CD8-positive, alpha-beta memory T cell (primary cell): ENCODE results near the gene CYP27B1. TPM values are rescaled to one million over a fixed set of nuclear protein-coding genes. Genes with fewer than 3 reads are reported as not detected.

ENCODE experiments used
- CTCF ChIA-PET: fragments of 350-600 bp; sonication (Branson Sonifier 250); formaldehyde crosslinking; loops from one replicate; lab custom pipeline; 2021; ENCODE audit warnings: antibody characterized with exemption; lab: Charles Lee
- POLR2A ChIA-PET: fragments of 350-600 bp; sonication (Branson Sonifier 250); formaldehyde crosslinking; loops from one replicate; lab custom pipeline; 2021; ENCODE audit warnings: antibody characterized with exemption; lab: Charles Lee
- DNase-seq, 5 donors: peaks; one replicate each; pipeline versions ENCODE4 v3.0.0 to v3.0.0-alpha.2; 2020 to 2022; ENCODE audit warnings: mixed read lengths in 1 of 5
- H3K27ac ChIP-seq: one replicate; pipeline ENCODE4 v1.7.0; 2013; ENCODE audit warnings: low read depth, mild to moderate bottlenecking, low read length, moderate library complexity
- H3K27me3 ChIP-seq: 2 replicates; pipeline ENCODE4 v1.7.0; 2013; ENCODE audit warnings: low read length, mild to moderate bottlenecking; ENCODE audit not compliant: insufficient read depth, poor library complexity, severe bottlenecking
- H3K36me3 ChIP-seq: 2 replicates; pipeline ENCODE4 v1.7.0; 2013; ENCODE audit warnings: mild to moderate bottlenecking, low read length, moderate library complexity; ENCODE audit not compliant: insufficient read depth
- H3K4me1 ChIP-seq: 2 replicates; pipeline ENCODE4 v1.7.0; 2013; ENCODE audit warnings: mild to moderate bottlenecking, low read length, moderate library complexity; ENCODE audit not compliant: insufficient read depth
- H3K4me3 ChIP-seq: 2 replicates; pipeline ENCODE4 v1.7.0; 2013; ENCODE audit warnings: mild to moderate bottlenecking, low read length
- H3K9me3 ChIP-seq: 2 replicates; pipeline ENCODE4 v1.7.0; 2013; ENCODE audit warnings: mild to moderate bottlenecking, low read length
- H3K27ac Mint-ChIP-seq, 8 donors: one replicate each; pipeline ENCODE4 v1.8.0; 2020 to 2021; ENCODE audit warnings: mixed read lengths in 8 of 8, mild to moderate bottlenecking in 6 of 8, inconsistent platforms in 3 of 8, moderate library complexity in 3 of 8
- H3K27me3 Mint-ChIP-seq, 2 donors: one replicate each; pipeline ENCODE4 v1.8.0; 2020 to 2021; ENCODE audit warnings: mixed read lengths in 2 of 2, mild to moderate bottlenecking in 1 of 2, moderate library complexity in 1 of 2
- H3K36me3 Mint-ChIP-seq, 3 donors: one replicate each; pipeline ENCODE4 v1.8.0; 2020 to 2021; ENCODE audit warnings: mixed read lengths in 3 of 3, inconsistent platforms in 1 of 3, mild to moderate bottlenecking in 1 of 3
- H3K4me1 Mint-ChIP-seq, 3 donors: one replicate each; pipeline ENCODE4 v1.8.0; 2020 to 2021; ENCODE audit warnings: mixed read lengths in 3 of 3, inconsistent platforms in 1 of 3, mild to moderate bottlenecking in 1 of 3
- H3K4me3 Mint-ChIP-seq, 7 donors: one replicate each; pipeline ENCODE4 v1.8.0; 2020 to 2021; ENCODE audit warnings: mixed read lengths in 7 of 7, mild to moderate bottlenecking in 6 of 7, moderate library complexity in 4 of 7, inconsistent platforms in 2 of 7
- H3K9me3 Mint-ChIP-seq, 5 donors: one replicate each; pipeline ENCODE4 v1.8.0; 2020 to 2022; ENCODE audit warnings: mixed read lengths in 5 of 5, mild to moderate bottlenecking in 3 of 5, moderate library complexity in 2 of 5, inconsistent platforms in 1 of 5
- polyA plus RNA-seq: library from polyadenylated mRNA; unstranded; fragments of 300-500 nt; fragmentation: Illumina TruSeq; gene quantifications from one replicate; pipeline ENCODE4 v1.2.3, GENCODE V29; 2021
- total RNA-seq, 2 experiments: library from RNA; stranded (reverse); gene quantifications; one replicate each; pipeline ENCODE4 v1.2.3, GENCODE V29; 2021

The CYP27B1 gene
- total and polyA plus RNA-seq, 3 experiments from 2014 or later: 0.52 to 7.4 (median 7.2) TPM

GRCh38 chr12:57800965-57801364, 34.1 kb upstream of the CYP27B1 start:
- Histone ChIP-seq H3K9me3 (no peaks in the 10 kb centered on the region), H3K4me3 (no peak overlapping the region), H3K27ac (no peak overlapping the region), H3K27me3 (no peaks in the 10 kb centered on the region), H3K36me3 (peaks cover 21% of the 10 kb centered on the region), H3K4me1 (no peaks in the 10 kb centered on the region)
- Mint-ChIP-seq H3K36me3 (peaks cover 0 to 66% (median 14%) of the 10 kb centered on the region in 3 donors), H3K27me3 (no peaks in the 10 kb centered on the region), H3K9me3 (no peaks in the 10 kb centered on the region), H3K4me1 (peaks cover 0 to 4% (median 0%) of the 10 kb centered on the region in 3 donors), H3K27ac (peak overlapping the region in 1 of 8 donors; percentile 77), H3K4me3 (no peak overlapping the region)
- DNase-seq: no peak
- CTCF ChIA-PET: interaction anchor here (2.9 kb wide), 1 partner anchor 105 kb away, joined by 21 read pairs; no protein-coding TSS in a partner anchor
- POLR2A ChIA-PET: no interaction called here

GRCh38 chr12:57797933-57798332, 31.1 kb upstream of the CYP27B1 start:
- no peak overlapping the region for H3K4me3 Mint-ChIP-seq
- peaks cover 1 to 78% (median 12%) of the 10 kb centered on the region in 3 donors for H3K36me3 Mint-ChIP-seq
- CTCF ChIA-PET: interaction anchor here (1.4 kb wide), 1 partner anchor 41 kb away, joined by 5 read pairs; no protein-coding TSS in a partner anchor
- H3K4me1 Mint-ChIP-seq: peaks cover 0 to 5% (median 0%) of the 10 kb centered on the region in 3 donors
- Histone ChIP-seq H3K27me3 (no peaks in the 10 kb centered on the region), H3K36me3 (peaks cover 30% of the 10 kb centered on the region), H3K27ac (no peak overlapping the region), H3K4me1 (no peaks in the 10 kb centered on the region), H3K4me3 (no peak overlapping the region), H3K9me3 (no peaks in the 10 kb centered on the region)
- POLR2A ChIA-PET: no interaction called here
- peak overlapping the region in 4 of 8 donors; percentile 9 to 73 (median 32) for H3K27ac Mint-ChIP-seq
- DNase-seq: no peak
- H3K27me3 Mint-ChIP-seq: no peaks in the 10 kb centered on the region
- no peaks in the 10 kb centered on the region for H3K9me3 Mint-ChIP-seq

DNA sequence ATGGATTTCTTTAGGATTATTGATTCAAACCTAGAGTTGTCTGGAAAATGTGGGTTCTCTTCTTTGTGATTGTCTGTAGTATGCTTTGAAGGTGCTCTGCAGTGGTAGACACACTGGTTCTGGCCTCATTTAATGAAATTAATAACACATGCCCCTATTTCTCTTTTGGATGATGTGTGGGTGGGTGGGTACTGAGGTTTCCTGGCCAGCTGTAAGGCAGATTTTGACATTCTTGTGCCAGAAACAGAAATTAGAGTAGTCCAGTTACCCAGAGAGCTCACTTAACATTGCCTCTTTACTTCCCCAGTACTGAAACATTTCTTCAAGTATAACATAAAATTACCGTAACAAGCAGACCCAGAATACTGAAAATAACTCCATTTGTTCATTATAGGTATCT, 30.1 kb upstream of the CYP27B1 start:
- CTCF ChIA-PET: interaction anchor here (1.1 kb wide), 1 partner anchor 38 kb away, joined by 3 read pairs; no protein-coding TSS in a partner anchor

DNA sequence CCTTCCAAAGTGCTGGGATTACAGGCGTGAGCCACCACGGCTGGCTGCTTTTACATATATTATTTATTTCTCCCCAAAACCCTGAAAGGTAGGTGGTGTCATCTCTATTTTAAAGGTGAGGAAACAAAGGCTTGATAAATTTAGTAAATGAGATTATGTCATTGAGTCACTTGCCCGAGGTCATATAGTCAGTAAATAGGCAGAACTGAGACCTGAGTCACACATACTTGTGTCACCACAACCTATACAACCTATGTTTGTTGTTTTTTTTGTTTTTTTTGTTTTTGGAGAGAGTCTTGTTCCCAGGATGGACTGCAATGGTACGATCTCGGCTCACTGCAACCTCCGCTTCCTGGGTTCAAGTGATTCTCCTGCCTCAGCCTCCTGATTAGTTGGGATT, 28.5 kb upstream of the CYP27B1 start:
- H3K27ac Mint-ChIP-seq: no peak overlapping the region

More for the DNA sequence above, 30.1 kb upstream of the CYP27B1 start:
- H3K9me3 Mint-ChIP-seq: no peaks in the 10 kb centered on the region
- Histone ChIP-seq H3K4me1 (no peaks in the 10 kb centered on the region), H3K9me3 (no peaks in the 10 kb centered on the region), H3K36me3 (peaks cover 28% of the 10 kb centered on the region), H3K27me3 (no peaks in the 10 kb centered on the region), H3K27ac (no peak overlapping the region), H3K4me3 (no peak overlapping the region)
- DNase-seq: no peak
- H3K27ac Mint-ChIP-seq: no peak overlapping the region
- H3K36me3 Mint-ChIP-seq: peaks cover 4 to 80% (median 14%) of the 10 kb centered on the region in 3 donors
- no peaks in the 10 kb centered on the region for H3K27me3 Mint-ChIP-seq
- POLR2A ChIA-PET: no interaction called here
- H3K4me1 Mint-ChIP-seq: peaks cover 0 to 6% (median 0%) of the 10 kb centered on the region in 3 donors
- no peak overlapping the region for H3K4me3 Mint-ChIP-seq

GRCh38 chr12:57793920-57794319, 27.0 kb upstream of the CYP27B1 start:
- Histone ChIP-seq H3K9me3 (no peaks in the 10 kb centered on the region), H3K36me3 (peaks cover 20% of the 10 kb centered on the region), H3K4me3 (no peak overlapping the region), H3K4me1 (no peaks in the 10 kb centered on the region), H3K27ac (no peak overlapping the region), H3K27me3 (no peaks in the 10 kb centered on the region)
- H3K4me3 Mint-ChIP-seq: no peak overlapping the region
- no peaks in the 10 kb centered on the region for H3K27me3 Mint-ChIP-seq
- no peak for DNase-seq
- ChIA-PET POLR2A (no interaction called here), CTCF (interaction anchor here (0.5 to 2.2 kb wide), 8 partner anchors 9 to 135 kb away, joined by 3 to 7 read pairs (median 4); partner anchors contain the start of gene TSFM)
- H3K4me1 Mint-ChIP-seq: peaks cover 0 to 6% (median 4%) of the 10 kb centered on the region in 3 donors
- H3K27ac Mint-ChIP-seq: peak overlapping the region in 1 of 8 donors; percentile 23
- H3K9me3 Mint-ChIP-seq: no peaks in the 10 kb centered on the region
- peaks cover 4 to 80% (median 19%) of the 10 kb centered on the region in 3 donors for H3K36me3 Mint-ChIP-seq

More for the DNA sequence above, 28.5 kb upstream of the CYP27B1 start:
- Histone ChIP-seq H3K36me3 (peaks cover 20% of the 10 kb centered on the region), H3K27ac (no peak overlapping the region), H3K4me1 (no peaks in the 10 kb centered on the region), H3K4me3 (no peak overlapping the region), H3K9me3 (no peaks in the 10 kb centered on the region), H3K27me3 (no peaks in the 10 kb centered on the region)
- no peak for DNase-seq
- Mint-ChIP-seq H3K36me3 (peaks cover 4 to 80% (median 17%) of the 10 kb centered on the region in 3 donors), H3K27me3 (no peaks in the 10 kb centered on the region), H3K4me3 (no peak overlapping the region), H3K9me3 (no peaks in the 10 kb centered on the region), H3K4me1 (peaks cover 0 to 6% (median under 1%) of the 10 kb centered on the region in 3 donors)
- CTCF ChIA-PET: no interaction called here
- POLR2A ChIA-PET: no interaction called here

GRCh38 chr12:57783861-57784260, 17.0 kb upstream of the CYP27B1 start:
- no peaks in the 10 kb centered on the region for H3K27me3 ChIP-seq
- no peaks in the 10 kb centered on the region for H3K9me3 ChIP-seq
- POLR2A ChIA-PET: no interaction called here
- no peak for DNase-seq
- H3K4me3 ChIP-seq: no peak overlapping the region
- Mint-ChIP-seq H3K9me3 (no peaks in the 10 kb centered on the region), H3K36me3 (peaks cover 3 to 47% (median 12%) of the 10 kb centered on the region in 3 donors), H3K27ac (peak overlapping the region; percentile 11 to 98 (median 58)), H3K4me1 (peaks cover 45 to 55% (median 48%) of the 10 kb centered on the region in 3 donors), H3K27me3 (peaks cover 0 to 3% of the 10 kb centered on the region in 2 donors), H3K4me3 (peak overlapping the region; percentile 72 to 100 (median 82))
- CTCF ChIA-PET: interaction anchor here (0.8 to 4.1 kb wide), 7 partner anchors 12 to 119 kb away, joined by 3 to 24 read pairs (median 4); partner anchors contain the start of genes EEF1AKMT3 and METTL1
- H3K36me3 ChIP-seq: peaks cover 22% of the 10 kb centered on the region
- no peak overlapping the region for H3K27ac ChIP-seq
- H3K4me1 ChIP-seq: peaks cover 40% of the 10 kb centered on the region

GRCh38 chr12:57783466-57783801, 16.6 kb upstream of the CYP27B1 start:
- Mint-ChIP-seq H3K36me3 (peaks cover under 1 to 43% (median 12%) of the 10 kb centered on the region in 3 donors), H3K4me3 (peak overlapping the region; percentile 99 to 100 (median 100)), H3K4me1 (peaks cover 45 to 55% (median 48%) of the 10 kb centered on the region in 3 donors), H3K9me3 (no peaks in the 10 kb centered on the region), H3K27me3 (peaks cover 0 to 3% of the 10 kb centered on the region in 2 donors), H3K27ac (peak overlapping the region in 6 of 8 donors; percentile 98 to 100 (median 99))
- Histone ChIP-seq H3K4me3 (peak overlapping the region; percentile 99), H3K36me3 (peaks cover 22% of the 10 kb centered on the region), H3K27me3 (no peaks in the 10 kb centered on the region), H3K9me3 (no peaks in the 10 kb centered on the region), H3K4me1 (peaks cover 40% of the 10 kb centered on the region), H3K27ac (peak overlapping the region; percentile 95)
- no peak for DNase-seq
- ChIA-PET CTCF (interaction anchor here (0.7 to 4.1 kb wide), 18 partner anchors 10 to 221 kb away, joined by 3 to 24 read pairs (median 4); partner anchors contain the start of genes CTDSP2, EEF1AKMT3, MARCHF9 and METTL1), POLR2A (interaction anchor here (0.6 to 1.5 kb wide), 5 partner anchors 27 to 1445 kb away, joined by 3 to 7 read pairs (median 3); partner anchors contain the start of genes CTDSP2 and IL23A)
